GM18505 (cell line): Measurements from ENCODE around the gene VCL.
A peak's percentile ranks its signal among the peaks of the same experiment; 100 is the strongest.
"Not testable (repeated sequence)": the region's sequence is repeated elsewhere in the genome, so short reads cannot be mapped to it uniquely, and the experiment has no call there.

ENCODE experiments used
- ATAC-seq: cut with Tn5 transposase; IDR thresholded peaks from one replicate; pipeline ENCODE4 v1.9.1; 2021; ENCODE audit not compliant: unreplicated experiment
- POLR2A ChIP-seq: IDR thresholded peaks from 4 replicates; pipeline ENCODE4 v1.6.1; 2011; ENCODE audit warnings: borderline replicate concordance; ENCODE audit not compliant: insufficient read depth, insufficient read length; ENCODE audit errors: extremely low read depth

VCL gene

DNA sequence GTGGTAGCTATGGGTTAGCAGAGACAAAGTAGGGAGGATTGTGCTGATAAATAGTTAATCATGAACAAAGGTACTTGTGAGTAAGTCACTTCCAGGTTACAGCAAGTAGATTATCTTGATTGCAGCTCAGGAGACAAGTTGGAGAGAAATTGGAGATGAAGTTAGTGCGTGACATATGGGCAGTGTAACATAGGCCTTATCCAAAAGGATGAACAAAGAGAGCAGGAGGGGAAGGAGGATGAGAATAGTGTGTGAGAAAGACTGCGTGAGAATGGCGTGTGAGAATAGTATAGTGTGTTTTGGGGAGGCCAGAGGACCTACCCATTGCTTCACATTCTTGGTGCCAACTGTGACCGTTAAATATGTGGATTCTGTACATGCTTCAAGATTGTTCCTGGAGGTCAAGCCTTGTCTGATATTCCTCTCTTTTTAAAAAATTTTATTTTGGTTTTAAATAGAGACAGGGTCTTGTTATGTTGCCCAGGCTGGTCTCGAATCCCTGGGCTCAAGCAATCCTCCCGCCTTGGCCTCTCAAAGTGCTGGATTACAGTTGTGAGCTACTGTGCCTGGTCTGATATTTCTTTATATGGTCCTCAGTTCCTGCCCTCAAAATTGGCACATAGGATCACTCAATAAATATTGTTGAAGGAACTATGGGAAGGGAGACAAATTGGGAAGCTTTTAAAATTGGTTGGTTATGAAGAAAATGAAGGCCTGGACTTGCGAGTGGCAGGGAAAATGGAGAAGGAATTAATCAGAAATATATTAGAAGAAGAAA, 3.2 kb downstream of the VCL start:
- TF ChIP-seq POLR2A = no peak
- no peak for ATAC-seq

DNA sequence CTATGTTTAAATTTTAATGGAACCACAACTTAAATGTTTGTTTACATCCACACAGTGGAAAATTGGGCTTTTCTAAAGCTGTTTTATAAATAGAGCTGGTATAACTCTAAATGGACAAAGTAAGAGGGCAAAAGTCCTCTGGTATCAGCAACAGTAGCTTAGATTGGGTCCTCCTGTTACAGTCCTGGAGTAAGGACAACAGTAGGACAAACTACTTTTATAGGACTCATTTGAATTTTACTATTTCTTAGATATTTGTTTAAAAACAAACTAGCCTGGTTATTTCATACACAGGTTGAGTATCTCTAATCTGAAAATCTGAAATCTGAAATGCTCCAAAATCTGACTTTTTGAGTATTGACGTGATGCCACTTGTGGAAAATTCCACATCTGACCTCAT, 8.4 kb downstream of the VCL start:
- TF ChIP-seq POLR2A = no peak
- ATAC-seq = no peak

DNA sequence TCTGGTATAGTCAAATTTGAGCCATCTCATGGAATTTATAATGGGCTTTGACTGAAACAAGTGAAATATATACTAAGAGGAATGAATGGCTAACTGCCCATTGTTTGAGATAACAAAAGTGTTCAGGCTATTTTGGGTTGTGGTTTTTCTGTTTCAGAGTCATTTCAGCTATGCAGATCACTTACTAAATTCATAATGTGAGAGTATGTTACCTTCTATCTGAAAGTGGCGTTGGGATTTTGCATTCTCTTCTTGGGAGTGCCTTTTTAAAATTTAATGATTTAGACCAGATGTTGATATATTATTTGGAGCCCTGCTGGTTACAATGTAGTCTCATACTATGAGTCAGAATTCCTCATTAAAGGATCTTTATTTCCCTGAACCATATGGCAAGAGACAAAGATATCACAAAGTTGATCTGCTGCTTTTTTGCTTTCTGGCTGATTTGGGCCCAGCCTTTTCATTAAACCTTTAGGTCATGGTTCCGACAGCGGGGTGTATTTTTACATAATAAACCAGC, 10.4 kb downstream of the VCL start:
- TF ChIP-seq POLR2A = no peak
- ATAC-seq = peak; percentile 61

DNA sequence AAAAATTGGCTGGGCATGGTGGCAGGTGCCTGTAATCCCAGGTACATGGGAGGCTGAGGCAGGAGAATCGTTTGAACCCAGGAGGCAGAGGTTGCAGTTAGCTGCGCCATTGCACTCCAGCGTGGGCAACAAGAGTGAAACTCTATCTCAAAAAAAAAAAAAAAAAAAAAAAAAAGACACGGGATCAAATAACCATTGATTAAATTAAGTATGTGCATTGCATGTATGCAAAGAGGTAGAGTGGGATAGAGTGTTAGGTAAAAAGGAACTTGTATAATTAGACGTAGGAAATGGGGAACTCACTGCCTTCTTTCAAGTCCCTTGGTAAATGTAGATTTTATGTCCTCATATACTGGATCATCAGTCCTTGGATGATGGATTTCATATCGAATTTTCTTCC, 13.1 kb downstream of the VCL start:
- no peak for ATAC-seq
- TF ChIP-seq POLR2A = no peak

- no peak for ATAC-seq
These were observed 13.9 kb downstream of the VCL start for GRCh38 chr10:74011770-74012169.

GRCh38 chr10:74012480-74012879, 14.6 kb downstream of the VCL start:
- no peak for TF ChIP-seq POLR2A
- ATAC-seq = no peak

More at GRCh38 chr10:74011770-74012169, 13.9 kb downstream of the VCL start:
- TF ChIP-seq POLR2A = no peak

- no peak for ATAC-seq
- TF ChIP-seq POLR2A = no peak
These were observed 15.1 kb downstream of the VCL start for GRCh38 chr10:74013004-74013403.

GRCh38 chr10:74014574-74014973, 16.7 kb downstream of the VCL start:
- not testable (repeated sequence) for ATAC-seq

GRCh38 chr10:74018241-74018640, 20.3 kb downstream of the VCL start:
- no peak for ATAC-seq
- no peak for TF ChIP-seq POLR2A

- TF ChIP-seq POLR2A = no peak
These were observed 23.5 kb downstream of the VCL start for GRCh38 chr10:74021248-74022055.

GRCh38 chr10:74022926-74023629, 25.2 kb downstream of the VCL start:
- ATAC-seq = no peak
- TF ChIP-seq POLR2A = no peak

More at GRCh38 chr10:74021248-74022055, 23.5 kb downstream of the VCL start:
- ATAC-seq = no peak

GRCh38 chr10:74024600-74024999, 26.7 kb downstream of the VCL start:
- ATAC-seq = no peak
- no peak for TF ChIP-seq POLR2A

DNA sequence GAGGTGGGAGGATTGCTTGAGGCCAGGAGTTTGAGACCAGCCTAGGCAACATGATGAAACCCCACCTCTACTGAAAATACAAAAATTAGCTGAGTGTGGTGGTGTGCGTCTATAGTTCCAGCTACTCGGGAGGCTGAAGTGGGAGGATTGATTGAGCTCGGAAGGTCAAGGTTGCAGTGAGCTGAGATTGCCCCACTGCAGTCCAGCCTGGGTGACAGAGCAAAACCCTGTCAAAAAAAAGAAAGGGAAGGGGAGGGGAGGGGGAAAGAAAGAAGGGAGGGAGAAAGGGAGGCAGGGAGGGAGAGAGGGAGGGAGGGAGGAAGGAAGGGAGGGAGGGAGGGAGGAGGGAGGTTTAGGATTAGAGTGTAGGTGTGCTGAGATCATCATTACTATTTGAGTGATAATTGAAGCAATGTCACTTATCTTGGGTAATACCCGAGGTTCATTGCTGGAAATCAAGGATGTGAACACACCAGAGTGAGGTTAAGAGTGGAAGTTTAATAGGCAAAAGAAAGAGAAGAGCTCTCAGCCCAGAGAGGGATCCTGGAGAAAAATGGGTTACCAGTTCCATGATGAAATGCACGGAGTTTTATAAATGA, 27.6 kb downstream of the VCL start:
- no peak for TF ChIP-seq POLR2A
- no peak for ATAC-seq
